ENCODE results near the gene OLFML1. TPM values are rescaled to one million over a fixed set of nuclear protein-coding genes. Genes with fewer than 3 reads are reported as not detected.
A peak's percentile ranks its signal among the peaks of the same experiment; 100 is the strongest.

Gene OLFML1
- total RNA-seq, 3 donors from 2014 or later, result 4.6 to 11.9 (median 4.6) TPM

DNA sequence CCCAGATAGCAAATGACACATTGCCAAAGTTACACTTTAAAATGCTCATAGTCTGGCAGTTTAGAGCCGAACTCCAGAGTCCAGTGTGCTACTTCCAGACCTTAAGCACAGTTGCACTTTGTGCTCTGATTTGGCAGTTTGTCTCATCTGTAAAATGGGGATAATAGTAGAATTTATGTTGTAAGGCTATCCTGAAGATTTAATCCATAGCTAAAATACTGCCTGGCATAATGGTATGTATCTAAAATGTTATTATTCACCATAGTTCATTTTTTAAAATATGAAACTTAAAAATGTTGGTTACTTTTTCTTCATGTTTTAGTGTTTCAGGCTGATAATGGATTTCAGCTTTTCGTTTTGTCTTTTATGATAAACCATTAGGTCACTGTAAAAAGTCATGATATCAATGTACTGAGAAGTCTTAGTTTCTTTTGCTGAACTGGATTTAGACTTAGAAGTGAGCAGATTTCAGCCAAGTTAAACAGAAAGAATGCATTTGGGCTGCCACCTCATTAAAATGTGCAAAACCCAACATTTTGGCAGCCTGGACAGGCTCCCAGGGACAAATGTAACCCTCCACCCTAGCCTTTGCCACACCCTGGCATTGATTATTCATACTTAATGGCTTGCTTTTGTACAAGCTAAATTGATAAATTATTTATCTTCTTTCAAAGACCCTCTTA lies 933 bp downstream of the OLFML1 start:
- Histone ChIP-seq H3K4me1 (no peaks in the 10 kb centered on the region), H3K36me3 (no peaks in the 10 kb centered on the region), H3K27ac (peak overlapping the region in 1 of 2 donors; percentile 79), H3K27me3 (no peaks in the 10 kb centered on the region), H3K4me3 (peak overlapping the region; percentile 44 to 62 (median 49)), H3K9me3 (no peaks in the 10 kb centered on the region)
- TF ChIP-seq POLR2AphosphoS5 (IDR thresholded peaks at IDR 0.05), result no peak
- TF ChIP-seq, protein P1, sequence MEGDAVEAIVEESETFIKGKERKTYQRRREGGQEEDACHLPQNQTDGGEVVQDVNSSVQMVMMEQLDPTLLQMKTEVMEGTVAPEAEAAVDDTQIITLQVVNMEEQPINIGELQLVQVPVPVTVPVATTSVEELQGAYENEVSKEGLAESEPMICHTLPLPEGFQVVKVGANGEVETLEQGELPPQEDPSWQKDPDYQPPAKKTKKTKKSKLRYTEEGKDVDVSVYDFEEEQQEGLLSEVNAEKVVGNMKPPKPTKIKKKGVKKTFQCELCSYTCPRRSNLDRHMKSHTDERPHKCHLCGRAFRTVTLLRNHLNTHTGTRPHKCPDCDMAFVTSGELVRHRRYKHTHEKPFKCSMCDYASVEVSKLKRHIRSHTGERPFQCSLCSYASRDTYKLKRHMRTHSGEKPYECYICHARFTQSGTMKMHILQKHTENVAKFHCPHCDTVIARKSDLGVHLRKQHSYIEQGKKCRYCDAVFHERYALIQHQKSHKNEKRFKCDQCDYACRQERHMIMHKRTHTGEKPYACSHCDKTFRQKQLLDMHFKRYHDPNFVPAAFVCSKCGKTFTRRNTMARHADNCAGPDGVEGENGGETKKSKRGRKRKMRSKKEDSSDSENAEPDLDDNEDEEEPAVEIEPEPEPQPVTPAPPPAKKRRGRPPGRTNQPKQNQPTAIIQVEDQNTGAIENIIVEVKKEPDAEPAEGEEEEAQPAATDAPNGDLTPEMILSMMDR (IDR thresholded peaks at IDR 0.05), result no peak
- no peak for TF ChIP-seq POLR2A (IDR thresholded peaks at IDR 0.05)
- DNase-seq (ENCODE audit: low spot score in 2 of 2), result no peak
- intact Hi-C loops (cut with DNase I; ENCODE audit: low total_unique reads), result no loop called here

DNA sequence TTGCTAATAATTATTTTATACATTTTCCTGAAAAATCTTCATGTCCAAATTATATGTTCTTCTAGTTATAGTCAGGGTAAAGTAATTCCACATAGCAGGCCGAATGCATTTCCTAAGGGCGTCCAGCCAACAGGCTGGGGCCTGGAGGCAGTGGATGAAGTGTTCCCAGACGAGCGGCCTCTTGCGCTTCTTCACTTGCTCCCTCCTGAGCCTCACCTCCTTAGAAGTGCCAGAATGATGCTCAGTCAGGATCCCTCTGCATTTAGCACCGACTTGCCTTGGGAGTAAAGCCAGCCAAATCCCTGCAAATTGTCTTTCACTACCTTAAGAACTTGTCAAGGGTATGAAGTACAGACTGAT lies 1.5 kb downstream of the OLFML1 start:
- Histone ChIP-seq H3K36me3 (no peaks in the 10 kb centered on the region), H3K4me1 (no peaks in the 10 kb centered on the region), H3K9me3 (no peaks in the 10 kb centered on the region), H3K27me3 (no peaks in the 10 kb centered on the region), H3K27ac (no peak overlapping the region), H3K4me3 (peak overlapping the region; percentile 44 to 62 (median 49))
- DNase-seq (ENCODE audit: low spot score in 2 of 2), result no peak
- TF ChIP-seq, protein P1 (IDR thresholded peaks at IDR 0.05), result no peak
- no peak for TF ChIP-seq POLR2AphosphoS5 (IDR thresholded peaks at IDR 0.05)
- TF ChIP-seq POLR2A (IDR thresholded peaks at IDR 0.05), result no peak
- intact Hi-C loops (cut with DNase I; ENCODE audit: low total_unique reads), result no loop called here

DNA sequence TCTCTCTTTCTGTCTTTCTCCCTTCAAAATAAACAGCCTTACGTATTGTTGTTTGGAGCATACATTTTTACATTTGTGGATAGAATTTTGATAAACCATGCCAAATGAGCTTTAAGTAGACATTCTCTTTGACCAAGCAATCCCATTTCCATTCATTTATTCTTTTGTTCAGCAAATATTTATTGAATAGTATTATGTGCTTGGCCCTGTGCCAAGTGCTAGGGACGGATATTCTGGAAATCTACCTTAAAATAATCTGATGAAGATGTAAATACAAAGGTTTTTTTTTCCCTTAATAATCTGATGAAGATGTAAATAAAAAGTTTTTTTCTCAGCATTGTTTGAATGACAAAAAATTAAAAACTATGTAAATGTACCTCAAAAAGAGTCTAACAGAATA lies 2.1 kb downstream of the OLFML1 start:
- intact Hi-C loops (cut with DNase I; ENCODE audit: low total_unique reads), result no loop called here
- DNase-seq (ENCODE audit: low spot score in 2 of 2), result no peak
- H3K27ac ChIP-seq, result no peak overlapping the region
- no peaks in the 10 kb centered on the region for H3K27me3 ChIP-seq
- no peaks in the 10 kb centered on the region for H3K9me3 ChIP-seq
- H3K4me3 ChIP-seq, result peak overlapping the region in 2 of 3 donors; percentile 49 to 62
- H3K36me3 ChIP-seq, result no peaks in the 10 kb centered on the region
- H3K4me1 ChIP-seq, result no peaks in the 10 kb centered on the region
- TF ChIP-seq POLR2AphosphoS5 (IDR thresholded peaks at IDR 0.05) (no peak), POLR2A (IDR thresholded peaks at IDR 0.05) (no peak)
- TF ChIP-seq, protein P1 (IDR thresholded peaks at IDR 0.05), result no peak

DNA sequence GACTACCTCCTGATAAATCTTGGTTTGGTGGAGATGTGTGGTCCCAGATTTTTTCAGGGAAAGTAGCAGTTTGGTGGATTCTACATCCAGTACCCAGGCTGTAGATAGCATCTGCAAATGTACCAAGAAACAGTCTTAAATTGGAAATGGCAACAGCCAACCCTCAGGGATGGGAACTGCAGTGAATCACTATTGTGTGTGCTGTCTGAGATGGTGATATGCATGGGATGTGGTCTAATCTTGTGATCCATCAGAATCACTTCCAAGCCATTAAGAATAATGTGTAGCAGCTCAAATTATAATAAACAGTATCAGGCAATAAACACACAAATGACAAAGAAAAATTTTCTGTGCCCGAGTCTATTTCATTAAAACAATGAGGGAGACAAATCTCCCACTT lies 3.4 kb downstream of the OLFML1 start:
- H3K9me3 ChIP-seq, result no peaks in the 10 kb centered on the region
- H3K27me3 ChIP-seq, result no peaks in the 10 kb centered on the region
- H3K36me3 ChIP-seq, result no peaks in the 10 kb centered on the region
- DNase-seq (ENCODE audit: low spot score in 2 of 2), result no peak
- no peak overlapping the region for H3K27ac ChIP-seq
- no peak overlapping the region for H3K4me3 ChIP-seq
- intact Hi-C loops (cut with DNase I; ENCODE audit: low total_unique reads), result no loop called here
- TF ChIP-seq POLR2A (IDR thresholded peaks at IDR 0.05) (no peak), POLR2AphosphoS5 (IDR thresholded peaks at IDR 0.05) (no peak)
- no peaks in the 10 kb centered on the region for H3K4me1 ChIP-seq

DNA sequence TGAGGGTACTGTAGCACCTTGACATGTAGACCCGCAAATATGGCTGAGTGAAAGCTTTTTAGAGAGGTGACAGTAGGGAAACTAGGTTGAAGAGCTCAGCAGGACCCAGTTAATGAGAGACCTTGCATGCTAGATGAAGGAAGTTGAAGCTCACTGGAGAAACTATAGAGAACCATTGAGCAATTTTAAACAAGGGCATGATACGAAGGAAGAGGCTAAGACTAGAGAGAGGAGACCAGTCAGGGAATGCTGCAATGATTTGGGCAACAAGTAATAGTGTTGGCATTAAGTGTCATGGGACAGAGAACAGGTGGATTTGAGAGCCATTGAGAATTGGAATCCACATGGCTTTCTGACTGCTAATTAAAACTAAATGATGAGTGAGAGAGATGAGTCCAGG lies 4.1 kb downstream of the OLFML1 start:
- Histone ChIP-seq H3K27me3 (no peaks in the 10 kb centered on the region), H3K4me1 (no peaks in the 10 kb centered on the region), H3K27ac (no peak overlapping the region), H3K36me3 (no peaks in the 10 kb centered on the region), H3K9me3 (no peaks in the 10 kb centered on the region), H3K4me3 (no peak overlapping the region)
- intact Hi-C loops (cut with DNase I; ENCODE audit: low total_unique reads), result no loop called here
- no peak for DNase-seq (ENCODE audit: low spot score in 2 of 2)
- TF ChIP-seq POLR2A (IDR thresholded peaks at IDR 0.05) (no peak), POLR2AphosphoS5 (IDR thresholded peaks at IDR 0.05) (no peak)
- TF ChIP-seq, protein P1 (IDR thresholded peaks at IDR 0.05), result no peak

Data from breast epithelium (tissue), 4 donors.